Peyer's patch (tissue), 4 donors: ENCODE measurements around the gene SPEM3. TPM values are rescaled to one million over a fixed set of nuclear protein-coding genes. Genes with fewer than 3 reads are reported as not detected.

Source experiments
- DNase-seq, 3 donors: peaks; one replicate each; pipeline ENCODE4 v3.0.0-alpha.2; 2017 to 2019
- H3K27ac ChIP-seq, 4 donors: fragments of 200-600 bp; sonication (generic); one replicate each; pipeline ENCODE4 v1.5.1; 2016 to 2019
- H3K27me3 ChIP-seq, 2 donors: fragments of 200-600 bp; sonication (generic); one replicate each; pipeline ENCODE4 v1.5.1; 2019
- H3K36me3 ChIP-seq, 3 donors: fragments of 200-600 bp; sonication (generic); one replicate each; pipeline ENCODE4 v1.5.1; 2016 to 2019
- H3K4me1 ChIP-seq, 4 donors: fragments of 200-600 bp; sonication (generic); one replicate each; pipeline ENCODE4 v1.5.1; 2016 to 2019
- H3K4me3 ChIP-seq, 4 donors: fragments of 200-600 bp; sonication (generic); 1 replicate in 3 of 4; 2 replicates in 1 of 4; pipeline ENCODE4 v1.5.1; 2016 to 2019; ENCODE audit warnings: mild to moderate bottlenecking in 1 of 4
- H3K9me3 ChIP-seq, 4 donors: fragments of 200-600 bp; sonication (generic); one replicate each; pipeline ENCODE4 v1.5.1; 2016 to 2019; ENCODE audit warnings: mild to moderate bottlenecking in 1 of 4
- CTCF ChIP-seq, 6 experiments: fragments of 450-650 bp in 4 of 6; fragments of 200-600 bp in 2 of 6; sonication (generic) in 1 of 6; IDR thresholded peaks; one replicate each; pipeline ENCODE4 v1.5.1; 2017 to 2019; ENCODE audit warnings: antibody characterized with exemption in 6 of 6, mild to moderate bottlenecking in 3 of 6, moderate library complexity in 1 of 6
- POLR2A ChIP-seq, 2 donors: fragments of 450-650 bp; IDR thresholded peaks; one replicate each; pipeline ENCODE4 v1.5.1; 2017; ENCODE audit warnings: antibody characterized with exemption in 2 of 2, mild to moderate bottlenecking in 2 of 2, moderate library complexity in 2 of 2
- total RNA-seq, 4 donors: library from RNA; depleted of rRNA; stranded (reverse); fragments of >200 nt; gene quantifications; one replicate each; pipeline ENCODE4 v1.1.0, GENCODE V29; 2016

The SPEM3 gene
- total RNA-seq, 4 donors from 2014 or later = not detected

GRCh38 chr17:7459961-7460545, 31.4 kb downstream of the SPEM3 start:
- Histone ChIP-seq H3K4me1 (peaks cover 0 to 10% (median 3%) of the 10 kb centered on the region in 4 donors), H3K36me3 (peaks cover 0 to 15% (median 0%) of the 10 kb centered on the region in 3 donors), H3K4me3 (no peak overlapping the region), H3K9me3 (no peaks in the 10 kb centered on the region), H3K27ac (no peak overlapping the region), H3K27me3 (no peaks in the 10 kb centered on the region)
- DNase-seq = no peak
- no peak for TF ChIP-seq POLR2A (IDR thresholded peaks at IDR 0.05)
- TF ChIP-seq CTCF (IDR thresholded peaks at IDR 0.05) = no peak

GRCh38 chr17:7460850-7461660, 32.4 kb downstream of the SPEM3 start:
- Histone ChIP-seq H3K4me1 (peaks cover 0 to 13% (median 3%) of the 10 kb centered on the region in 4 donors), H3K27ac (no peak overlapping the region), H3K27me3 (no peaks in the 10 kb centered on the region), H3K36me3 (peaks cover 0 to 22% (median 0%) of the 10 kb centered on the region in 3 donors), H3K9me3 (no peaks in the 10 kb centered on the region), H3K4me3 (no peak overlapping the region)
- TF ChIP-seq CTCF (IDR thresholded peaks at IDR 0.05) = no peak
- TF ChIP-seq POLR2A (IDR thresholded peaks at IDR 0.05) = no peak
- DNase-seq = no peak

GRCh38 chr17:7462474-7463371, 34.1 kb downstream of the SPEM3 start:
- H3K27me3 ChIP-seq = no peaks in the 10 kb centered on the region
- H3K9me3 ChIP-seq = no peaks in the 10 kb centered on the region
- TF ChIP-seq POLR2A (IDR thresholded peaks at IDR 0.05) (no peak), CTCF (IDR thresholded peaks at IDR 0.05) (no peak)
- H3K4me3 ChIP-seq = no peak overlapping the region
- peaks cover 0 to 33% (median 0%) of the 10 kb centered on the region in 3 donors for H3K36me3 ChIP-seq
- no peak overlapping the region for H3K27ac ChIP-seq
- DNase-seq = no peak
- peaks cover 0 to 10% (median 2%) of the 10 kb centered on the region in 4 donors for H3K4me1 ChIP-seq

- H3K9me3 ChIP-seq = no peaks in the 10 kb centered on the region
- H3K27ac ChIP-seq = no peak overlapping the region
- H3K36me3 ChIP-seq = peaks cover 0 to 33% (median 0%) of the 10 kb centered on the region in 3 donors
- no peak for TF ChIP-seq CTCF (IDR thresholded peaks at IDR 0.05)
- TF ChIP-seq POLR2A (IDR thresholded peaks at IDR 0.05) = no peak
- H3K27me3 ChIP-seq = no peaks in the 10 kb centered on the region
- no peak for DNase-seq
- no peak overlapping the region for H3K4me3 ChIP-seq
- H3K4me1 ChIP-seq = peaks cover 0 to 10% (median 2%) of the 10 kb centered on the region in 4 donors
Measured at GRCh38 chr17:7463372-7463846, 34.8 kb downstream of the SPEM3 start.

GRCh38 chr17:7464081-7464480, 35.4 kb downstream of the SPEM3 start:
- no peak overlapping the region for H3K4me3 ChIP-seq
- DNase-seq = no peak
- no peak for TF ChIP-seq POLR2A (IDR thresholded peaks at IDR 0.05)
- TF ChIP-seq CTCF (IDR thresholded peaks at IDR 0.05) = no peak
- peaks cover 0 to 10% (median 2%) of the 10 kb centered on the region in 4 donors for H3K4me1 ChIP-seq
- peaks cover 0 to 33% (median 0%) of the 10 kb centered on the region in 3 donors for H3K36me3 ChIP-seq
- no peaks in the 10 kb centered on the region for H3K27me3 ChIP-seq
- no peaks in the 10 kb centered on the region for H3K9me3 ChIP-seq
- no peak overlapping the region for H3K27ac ChIP-seq
